SK-N-SH (cell line): ENCODE data around the gene PLCG2. TPM values are rescaled to one million over a fixed set of nuclear protein-coding genes. Genes with fewer than 3 reads are reported as not detected.

Source experiments
- CTCF ChIA-PET: fragments of 300-600, 350-600 bp; formaldehyde crosslinking; extraction: SDS; loops from one replicate; lab custom pipeline; 2021; lab: Yijun Ruan, JAX
- POLR2A ChIA-PET: fragments of 350-600 bp; sonication (Branson Sonifier 250); formaldehyde crosslinking; extraction: SDS; loops from one replicate; lab custom pipeline; 2020; ENCODE audit warnings: antibody characterized with exemption, inconsistent platforms; lab: Yijun Ruan, JAX
- DNase-seq: peaks from one replicate; pipeline ENCODE4 v3.0.0; 2012
- H2AFZ ChIP-seq: fragments of 200-600 bp; sonication (generic); 2 replicates; pipeline ENCODE4 v1.8.1; 2016; ENCODE audit warnings: antibody characterized with exemption, mild to moderate bottlenecking, low read depth
- H3F3A ChIP-seq: fragments of 200-600 bp; sonication (generic); replicated peaks from 2 replicates; pipeline ENCODE3; 2016; ENCODE audit warnings: antibody characterized with exemption, mild to moderate bottlenecking; ENCODE audit not compliant: insufficient read depth
- H3K27ac ChIP-seq, 2 experiments: fragments of 200-500 bp in 1 of 2; fragments of 200-600 bp in 1 of 2; sonication (Bioruptor generic) in 1 of 2; sonication (generic), shearing (Covaris generic) in 1 of 2; 2 replicates each; pipeline versions ENCODE4 v1.5.1 to v1.6.1; 2014 to 2016; ENCODE audit warnings: low read depth in 2 of 2, inconsistent platforms in 1 of 2, low read length in 1 of 2, mild to moderate bottlenecking in 1 of 2, mixed read lengths in 1 of 2
- H3K27me3 ChIP-seq: fragments of 200-600 bp; sonication (generic), shearing (Covaris generic); 2 replicates; pipeline ENCODE4 v1.6.1; 2016; ENCODE audit warnings: mixed run types; ENCODE audit not compliant: insufficient read depth
- H3K36me3 ChIP-seq, 2 experiments: fragments of 200-500 bp in 1 of 2; fragments of 200-600 bp in 1 of 2; sonication (Bioruptor generic) in 1 of 2; sonication (generic) in 1 of 2; replicated peaks in 1 of 2; 2 replicates each; pipeline versions ENCODE3 to v1.5.1; 2014 to 2016; ENCODE audit warnings: low read length in 1 of 2, mild to moderate bottlenecking in 1 of 2; ENCODE audit not compliant: insufficient read depth in 2 of 2, control insufficient read depth in 1 of 2
- H3K4me1 ChIP-seq, 2 experiments: fragments of 200-500 bp in 1 of 2; fragments of 200-600 bp in 1 of 2; sonication (Bioruptor generic) in 1 of 2; sonication (generic), shearing (Covaris generic) in 1 of 2; 2 replicates each; pipeline versions ENCODE4 v1.5.1 to v1.6.1; 2014 to 2016; ENCODE audit warnings: low read depth in 1 of 2, low read length in 1 of 2, mixed run types in 1 of 2; ENCODE audit not compliant: insufficient read depth in 2 of 2, control insufficient read depth in 1 of 2
- H3K4me2 ChIP-seq: fragments of 200-600 bp; sonication (generic), shearing (Covaris generic); 2 replicates; pipeline ENCODE4 v1.6.1; 2017; ENCODE audit warnings: mixed run types
- H3K4me3 ChIP-seq, 2 experiments: fragments of 200-500 bp in 1 of 2; fragments of 200-600 bp in 1 of 2; sonication (Bioruptor generic) in 1 of 2; sonication (generic), shearing (Covaris generic) in 1 of 2; 2 replicates each; pipeline versions ENCODE4 v1.5.1 to v1.8.1; 2014 to 2016; ENCODE audit warnings: low read depth in 2 of 2, inconsistent platforms in 1 of 2, low read length in 1 of 2, mild to moderate bottlenecking in 1 of 2, mixed read lengths in 1 of 2, moderate library complexity in 1 of 2
- H3K79me2 ChIP-seq: fragments of 200-600 bp; sonication (generic); 2 replicates; pipeline ENCODE4 v1.8.1; 2017; ENCODE audit warnings: mild to moderate bottlenecking; ENCODE audit not compliant: insufficient read depth
- H3K9ac ChIP-seq: fragments of 200-600 bp; sonication (generic); 2 replicates; pipeline ENCODE4 v1.6.1; 2017; ENCODE audit warnings: mixed run types
- H3K9me2 ChIP-seq: fragments of 200-600 bp; sonication (generic); 2 replicates; pipeline ENCODE4 v1.6.1; 2017; ENCODE audit warnings: mixed run types
- H3K9me3 ChIP-seq: fragments of 200-600 bp; sonication (generic); 2 replicates; pipeline ENCODE4 v1.6.1; 2017; ENCODE audit warnings: mixed run types, mild to moderate bottlenecking, moderate library complexity
- H4K20me1 ChIP-seq: fragments of 200-600 bp; sonication (generic); 2 replicates; pipeline ENCODE4 v1.6.1; 2017; ENCODE audit warnings: mild to moderate bottlenecking, mixed run types; ENCODE audit not compliant: insufficient read depth
- CHD2 ChIP-seq: fragments of 150-350 bp; IDR thresholded peaks from 2 replicates; pipeline ENCODE4 v1.6.1; 2018; ENCODE audit warnings: low read length; ENCODE audit not compliant: partially characterized antibody
- EP300 ChIP-seq, 2 experiments: IDR thresholded peaks; 2 replicates each; pipeline versions ENCODE4 v1.4.0 to v1.6.1; 2012; ENCODE audit warnings: borderline replicate concordance in 1 of 2, low read depth in 1 of 2, low read length in 1 of 2
- FOXJ3 ChIP-seq: sonication (generic); formaldehyde crosslinking; IDR thresholded peaks from 2 replicates; pipeline ENCODE4 v1.5.1; 2020; ENCODE audit warnings: mild to moderate bottlenecking, missing genetic modification reagents
- JUND ChIP-seq: IDR thresholded peaks from 2 replicates; pipeline ENCODE4 v1.4.0; 2012
- MEF2A ChIP-seq: IDR thresholded peaks from 2 replicates; pipeline ENCODE4 v1.4.0; 2012; ENCODE audit warnings: low read depth, borderline replicate concordance
- NFIC ChIP-seq: IDR thresholded peaks from 2 replicates; pipeline ENCODE4 v1.4.0; 2012; ENCODE audit warnings: borderline replicate concordance
- NRF1 ChIP-seq: IDR thresholded peaks from 2 replicates; pipeline ENCODE4 v1.6.1; 2012; ENCODE audit warnings: low read depth, mild to moderate bottlenecking, low read length
- POLR2AphosphoS5 ChIP-seq: IDR thresholded peaks from 2 replicates; pipeline ENCODE4 v1.6.1; 2012; ENCODE audit warnings: low read depth, low read length
- RFX5 ChIP-seq: IDR thresholded peaks from 2 replicates; pipeline ENCODE4 v1.6.1; 2012; ENCODE audit warnings: mild to moderate bottlenecking, improper control_type of control experiment, low read length
- RXRA ChIP-seq: IDR thresholded peaks from 2 replicates; pipeline ENCODE4 v1.4.0; 2012; ENCODE audit warnings: low read depth, mild to moderate bottlenecking, borderline replicate concordance
- TEAD4 ChIP-seq: IDR thresholded peaks from 2 replicates; pipeline ENCODE4 v1.4.0; 2012; ENCODE audit warnings: mild to moderate bottlenecking, borderline replicate concordance; ENCODE audit not compliant: insufficient read depth
- WGBS: methylation state at CpG from one replicate; pipeline ENCODE4 v1.1.6; 2017; ENCODE audit warnings: low lambda C conversion rate; 5-methylcytosine and 5-hydroxymethylcytosine counted together
- polyA plus RNA-seq, 3 experiments: library from polyadenylated mRNA; depleted of rRNA; stranded (reverse); fragments of >200 nt; gene quantifications; 2 replicates each; pipeline ENCODE4 v1.2.3, GENCODE V29; 2012
- TF ChIP-seq, protein P1 (sequence below): IDR thresholded peaks from 2 replicates; pipeline ENCODE4 v1.4.0; 2012; ENCODE audit warnings: low read depth, borderline replicate concordance
- TF ChIP-seq, protein P2 (sequence below): fragments of 150-350 bp; IDR thresholded peaks from 2 replicates; pipeline ENCODE4 v1.6.1; 2017; ENCODE audit warnings: antibody characterized with exemption, low read length, low read depth, borderline replicate concordance
- TF ChIP-seq, protein P3 (sequence below): IDR thresholded peaks from 2 replicates; pipeline ENCODE4 v1.4.0; 2012; ENCODE audit warnings: low read depth, borderline replicate concordance
- TF ChIP-seq, protein P4 (sequence below): fragments of 150-350 bp; IDR thresholded peaks from 2 replicates; pipeline ENCODE4 v1.6.1; 2016; ENCODE audit warnings: mild to moderate bottlenecking, low read depth, low read length
- TF ChIP-seq, protein P5 (sequence below): IDR thresholded peaks from 2 replicates; pipeline ENCODE4 v1.4.0; 2012; ENCODE audit warnings: low read depth
- TF ChIP-seq, protein P6 (sequence below): fragments of 200-600 bp; sonication (generic); IDR thresholded peaks from 2 replicates; pipeline ENCODE4 v1.6.1; 2017; ENCODE audit warnings: antibody characterized with exemption, mild to moderate bottlenecking, moderate library complexity

The PLCG2 gene
- polyA plus RNA-seq, 1 of the 3 experiments (the other 2 are of a cell fraction), result 0.23 TPM

DNA sequence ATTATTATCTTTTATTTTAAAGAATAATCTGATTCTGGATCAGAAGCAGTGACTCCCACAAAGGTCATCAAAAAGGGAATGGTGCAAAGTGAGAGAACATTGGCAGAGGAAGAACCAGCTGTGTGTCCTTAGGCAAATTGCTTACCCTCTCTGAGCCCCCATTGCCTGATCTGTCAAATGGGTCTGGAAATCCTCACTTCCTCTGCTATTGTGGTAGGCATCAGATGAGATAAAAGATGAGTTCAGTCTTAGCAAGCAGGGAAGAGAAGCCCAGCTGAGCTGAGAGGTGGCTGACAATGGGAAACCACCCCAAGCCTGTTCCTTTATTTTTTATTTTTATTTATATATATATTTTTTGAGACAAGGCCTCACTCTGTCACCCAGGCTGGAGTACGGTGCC is 24.2 kb upstream of the PLCG2 start:
- Histone ChIP-seq H3K36me3 (no peaks in the 10 kb centered on the region), H3F3A (no peaks in the 10 kb centered on the region), H3K4me2 (no peak overlapping the region), H3K9me3 (no peaks in the 10 kb centered on the region), H2AFZ (no peak overlapping the region), H3K79me2 (no peaks in the 10 kb centered on the region), H3K9me2 (no peaks in the 10 kb centered on the region), H3K4me3 (no peak overlapping the region), H3K27ac (no peak overlapping the region), H3K9ac (no peak overlapping the region), H4K20me1 (no peaks in the 10 kb centered on the region), H3K27me3 (no peaks in the 10 kb centered on the region), H3K4me1 (no peaks in the 10 kb centered on the region)
- TF ChIP-seq, protein P1, sequence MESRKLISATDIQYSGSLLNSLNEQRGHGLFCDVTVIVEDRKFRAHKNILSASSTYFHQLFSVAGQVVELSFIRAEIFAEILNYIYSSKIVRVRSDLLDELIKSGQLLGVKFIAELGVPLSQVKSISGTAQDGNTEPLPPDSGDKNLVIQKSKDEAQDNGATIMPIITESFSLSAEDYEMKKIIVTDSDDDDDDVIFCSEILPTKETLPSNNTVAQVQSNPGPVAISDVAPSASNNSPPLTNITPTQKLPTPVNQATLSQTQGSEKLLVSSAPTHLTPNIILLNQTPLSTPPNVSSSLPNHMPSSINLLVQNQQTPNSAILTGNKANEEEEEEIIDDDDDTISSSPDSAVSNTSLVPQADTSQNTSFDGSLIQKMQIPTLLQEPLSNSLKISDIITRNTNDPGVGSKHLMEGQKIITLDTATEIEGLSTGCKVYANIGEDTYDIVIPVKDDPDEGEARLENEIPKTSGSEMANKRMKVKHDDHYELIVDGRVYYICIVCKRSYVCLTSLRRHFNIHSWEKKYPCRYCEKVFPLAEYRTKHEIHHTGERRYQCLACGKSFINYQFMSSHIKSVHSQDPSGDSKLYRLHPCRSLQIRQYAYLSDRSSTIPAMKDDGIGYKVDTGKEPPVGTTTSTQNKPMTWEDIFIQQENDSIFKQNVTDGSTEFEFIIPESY, result no peak
- no peak for TF ChIP-seq TEAD4
- no peak for TF ChIP-seq RFX5
- TF ChIP-seq FOXJ3 (CRISPR knock-in tag), result no peak
- no peak for TF ChIP-seq MEF2A
- TF ChIP-seq, protein P2, sequence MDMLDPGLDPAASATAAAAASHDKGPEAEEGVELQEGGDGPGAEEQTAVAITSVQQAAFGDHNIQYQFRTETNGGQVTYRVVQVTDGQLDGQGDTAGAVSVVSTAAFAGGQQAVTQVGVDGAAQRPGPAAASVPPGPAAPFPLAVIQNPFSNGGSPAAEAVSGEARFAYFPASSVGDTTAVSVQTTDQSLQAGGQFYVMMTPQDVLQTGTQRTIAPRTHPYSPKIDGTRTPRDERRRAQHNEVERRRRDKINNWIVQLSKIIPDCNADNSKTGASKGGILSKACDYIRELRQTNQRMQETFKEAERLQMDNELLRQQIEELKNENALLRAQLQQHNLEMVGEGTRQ, result no peak
- no peak for TF ChIP-seq JUND
- no peak for TF ChIP-seq NFIC
- DNase-seq, result no peak
- WGBS, result 95% methylated on average over 1 of the region's 1 CpG
- POLR2A ChIA-PET, result no interaction called here
- CTCF ChIA-PET, result no interaction called here

DNA sequence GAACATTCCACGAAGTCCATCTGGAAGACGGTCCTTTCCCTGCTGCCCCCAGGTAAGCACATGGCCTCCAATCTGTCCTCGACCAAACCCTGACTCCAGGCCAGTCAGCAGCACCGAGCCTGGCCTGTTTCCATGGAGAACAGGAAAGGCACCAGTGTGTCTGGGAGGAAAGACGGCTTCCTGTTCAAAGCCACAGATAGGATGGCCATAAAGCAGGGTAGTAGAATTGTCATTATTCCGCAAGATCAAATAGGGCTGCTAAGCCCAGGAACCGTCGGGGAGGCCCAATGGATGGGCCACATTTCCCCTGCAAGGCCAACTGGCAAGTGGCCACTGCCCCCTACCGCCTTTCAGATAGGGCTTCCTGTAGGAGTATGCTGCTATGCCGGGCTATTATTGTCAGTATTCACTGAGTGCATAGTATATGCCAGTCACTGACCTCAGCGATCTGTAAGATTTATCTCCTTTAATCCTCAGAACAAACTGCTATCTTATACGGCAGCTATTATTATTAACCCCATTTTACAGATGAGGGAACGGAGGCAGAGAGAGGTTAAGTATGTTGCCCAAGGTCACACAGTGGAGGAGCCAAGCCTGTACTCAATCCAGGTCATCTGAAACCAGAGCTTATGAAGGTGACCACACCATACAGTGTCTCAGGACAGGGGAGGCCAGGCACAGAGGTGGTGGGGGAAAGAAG is 23.0 kb upstream of the PLCG2 start:
- CTCF ChIA-PET, result interaction anchor here (0.6 kb wide), 1 partner anchor 113 kb away, joined by 3 read pairs; no protein-coding TSS in a partner anchor
- 77% methylated on average over 13 of the region's 13 CpGs for WGBS
- POLR2A ChIA-PET, result no interaction called here
- TF ChIP-seq RXRA (no peak), POLR2AphosphoS5 (no peak), NFIC (no peak), FOXJ3 (CRISPR knock-in tag) (no peak), TEAD4 (no peak), EP300 (IDR thresholded peaks at IDR 0.05; ENCODE audit: borderline replicate concordance in 1 of 2, low read depth in 1 of 2, low read length in 1 of 2) (no peak), RFX5 (no peak), CHD2 (no peak), NRF1 (no peak), JUND (no peak)
- TF ChIP-seq, protein P3, sequence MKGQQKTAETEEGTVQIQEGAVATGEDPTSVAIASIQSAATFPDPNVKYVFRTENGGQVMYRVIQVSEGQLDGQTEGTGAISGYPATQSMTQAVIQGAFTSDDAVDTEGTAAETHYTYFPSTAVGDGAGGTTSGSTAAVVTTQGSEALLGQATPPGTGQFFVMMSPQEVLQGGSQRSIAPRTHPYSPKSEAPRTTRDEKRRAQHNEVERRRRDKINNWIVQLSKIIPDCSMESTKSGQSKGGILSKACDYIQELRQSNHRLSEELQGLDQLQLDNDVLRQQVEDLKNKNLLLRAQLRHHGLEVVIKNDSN, result no peak
- TF ChIP-seq, protein P4, sequence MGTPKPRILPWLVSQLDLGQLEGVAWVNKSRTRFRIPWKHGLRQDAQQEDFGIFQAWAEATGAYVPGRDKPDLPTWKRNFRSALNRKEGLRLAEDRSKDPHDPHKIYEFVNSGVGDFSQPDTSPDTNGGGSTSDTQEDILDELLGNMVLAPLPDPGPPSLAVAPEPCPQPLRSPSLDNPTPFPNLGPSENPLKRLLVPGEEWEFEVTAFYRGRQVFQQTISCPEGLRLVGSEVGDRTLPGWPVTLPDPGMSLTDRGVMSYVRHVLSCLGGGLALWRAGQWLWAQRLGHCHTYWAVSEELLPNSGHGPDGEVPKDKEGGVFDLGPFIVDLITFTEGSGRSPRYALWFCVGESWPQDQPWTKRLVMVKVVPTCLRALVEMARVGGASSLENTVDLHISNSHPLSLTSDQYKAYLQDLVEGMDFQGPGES, result no peak
- TF ChIP-seq, protein P5, sequence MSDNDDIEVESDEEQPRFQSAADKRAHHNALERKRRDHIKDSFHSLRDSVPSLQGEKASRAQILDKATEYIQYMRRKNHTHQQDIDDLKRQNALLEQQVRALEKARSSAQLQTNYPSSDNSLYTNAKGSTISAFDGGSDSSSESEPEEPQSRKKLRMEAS, result no peak
- TF ChIP-seq, protein P6, sequence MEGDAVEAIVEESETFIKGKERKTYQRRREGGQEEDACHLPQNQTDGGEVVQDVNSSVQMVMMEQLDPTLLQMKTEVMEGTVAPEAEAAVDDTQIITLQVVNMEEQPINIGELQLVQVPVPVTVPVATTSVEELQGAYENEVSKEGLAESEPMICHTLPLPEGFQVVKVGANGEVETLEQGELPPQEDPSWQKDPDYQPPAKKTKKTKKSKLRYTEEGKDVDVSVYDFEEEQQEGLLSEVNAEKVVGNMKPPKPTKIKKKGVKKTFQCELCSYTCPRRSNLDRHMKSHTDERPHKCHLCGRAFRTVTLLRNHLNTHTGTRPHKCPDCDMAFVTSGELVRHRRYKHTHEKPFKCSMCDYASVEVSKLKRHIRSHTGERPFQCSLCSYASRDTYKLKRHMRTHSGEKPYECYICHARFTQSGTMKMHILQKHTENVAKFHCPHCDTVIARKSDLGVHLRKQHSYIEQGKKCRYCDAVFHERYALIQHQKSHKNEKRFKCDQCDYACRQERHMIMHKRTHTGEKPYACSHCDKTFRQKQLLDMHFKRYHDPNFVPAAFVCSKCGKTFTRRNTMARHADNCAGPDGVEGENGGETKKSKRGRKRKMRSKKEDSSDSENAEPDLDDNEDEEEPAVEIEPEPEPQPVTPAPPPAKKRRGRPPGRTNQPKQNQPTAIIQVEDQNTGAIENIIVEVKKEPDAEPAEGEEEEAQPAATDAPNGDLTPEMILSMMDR, result no peak

More for the DNA sequence above, 23.0 kb upstream of the PLCG2 start:
- Histone ChIP-seq H2AFZ (no peak overlapping the region), H3K4me2 (no peak overlapping the region), H3K27ac (no peak overlapping the region), H3K79me2 (no peaks in the 10 kb centered on the region), H3K4me3 (no peak overlapping the region), H3K27me3 (no peaks in the 10 kb centered on the region), H3K4me1 (no peaks in the 10 kb centered on the region), H3K9me3 (no peaks in the 10 kb centered on the region), H4K20me1 (no peaks in the 10 kb centered on the region), H3F3A (no peaks in the 10 kb centered on the region), H3K36me3 (no peaks in the 10 kb centered on the region), H3K9me2 (no peaks in the 10 kb centered on the region), H3K9ac (no peak overlapping the region)
- DNase-seq, result no peak
